ENCODE data around the gene PPP3R1.

GRCh38 chr2:68226794-68227193 lies 25.5 kb downstream of the PPP3R1 start:
- no peak for TF ChIP-seq ZBTB10 (tag by site-specific recombination; IDR thresholded peaks at IDR 0.05)
- TF ChIP-seq CTCF (tag by site-specific recombination; IDR thresholded peaks at IDR 0.05) = no peak
- TF ChIP-seq ZNF518A (tag by site-specific recombination; conservative IDR thresholded peaks at IDR 0.05; ENCODE audit: low read depth) = no peak
- no peak for TF ChIP-seq ZNF654 (tag by site-specific recombination; IDR thresholded peaks at IDR 0.05; ENCODE audit: low read depth)
- TF ChIP-seq ZBTB44 (tag by site-specific recombination; IDR thresholded peaks at IDR 0.05) = no peak
- TF ChIP-seq ZNF239 (tag by site-specific recombination; IDR thresholded peaks at IDR 0.05) = no peak
- no peak for TF ChIP-seq ZBTB49 (tag by site-specific recombination; IDR thresholded peaks at IDR 0.05; ENCODE audit: low read depth)
- TF ChIP-seq ZNF311 (tag by site-specific recombination; IDR thresholded peaks at IDR 0.05; ENCODE audit: borderline replicate concordance) = no peak
- TF ChIP-seq ZNF114 (tag by site-specific recombination; IDR thresholded peaks at IDR 0.05) = no peak
- no peak for TF ChIP-seq ZBTB11 (tag by site-specific recombination; conservative IDR thresholded peaks at IDR 0.05; ENCODE audit: low read depth)
